Thyroid gland (tissue), 4 donors: Measurements from ENCODE around the gene SGTB. TPM values are rescaled to one million over a fixed set of nuclear protein-coding genes. Genes with fewer than 3 reads are reported as not detected.
"Not testable (repeated sequence)": the region's sequence is repeated elsewhere in the genome, so short reads cannot be mapped to it uniquely, and the experiment has no call there.

Source experiments
- DNase-seq, 2 donors: peaks; one replicate each; pipeline ENCODE4 v3.0.0-alpha.2; 2019
- H3K27ac ChIP-seq, 3 donors: fragments of 200-600 bp; sonication (generic); 1 replicate in 2 of 3; 2 replicates in 1 of 3; pipeline ENCODE4 v1.5.1; 2016 to 2019; ENCODE audit warnings: mild to moderate bottlenecking in 1 of 3, moderate library complexity in 1 of 3
- H3K27me3 ChIP-seq: fragments of 200-600 bp; sonication (generic); one replicate; pipeline ENCODE4 v1.5.1; 2019
- H3K36me3 ChIP-seq, 2 donors: fragments of 200-600 bp; sonication (generic); one replicate each; pipeline ENCODE4 v1.5.1; 2016 to 2019
- H3K4me1 ChIP-seq, 2 donors: fragments of 200-600 bp; sonication (generic); one replicate each; pipeline ENCODE4 v1.5.1; 2017 to 2019
- H3K4me3 ChIP-seq, 3 donors: fragments of 200-600 bp; sonication (generic); replicated peaks in 1 of 3; 1 replicate in 2 of 3; 2 replicates in 1 of 3; pipeline ENCODE4 v1.5.1; 2016; ENCODE audit warnings: mild to moderate bottlenecking in 1 of 3
- H3K9me3 ChIP-seq: fragments of 200-600 bp; sonication (generic); one replicate; pipeline ENCODE4 v1.5.1; 2017
- CTCF ChIP-seq, 6 experiments: fragments of 200-600 bp in 3 of 6; fragments of 450-650 bp in 3 of 6; sonication (generic) in 3 of 6; IDR thresholded peaks; one replicate each; pipeline ENCODE4 v1.5.1; 2016 to 2019; ENCODE audit warnings: antibody characterized with exemption in 6 of 6, mild to moderate bottlenecking in 2 of 6, inconsistent platforms in 1 of 6, moderate library complexity in 1 of 6
- POLR2A ChIP-seq, 2 donors: fragments of 450-650 bp; IDR thresholded peaks; one replicate each; pipeline ENCODE4 v1.6.1; 2017; ENCODE audit warnings: antibody characterized with exemption in 2 of 2, mild to moderate bottlenecking in 2 of 2, moderate library complexity in 1 of 2
- WGBS, 2 donors: methylation state at CpG; one replicate each; pipeline ENCODE4 v1.1.5; 2017; 5-methylcytosine and 5-hydroxymethylcytosine counted together
- intact Hi-C: fragments of 100-400 bp; cut with DNase I; formaldehyde crosslinking; loops from one replicate; pipeline ENCODE4 v1.15.1; 2023
- total RNA-seq, 4 donors: library from RNA; depleted of rRNA; stranded (reverse); fragments of >200 nt; gene quantifications; one replicate each; pipeline ENCODE4 v1.2.3, GENCODE V29; 2016

SGTB gene
- total RNA-seq, 4 donors from 2014 or later: 5.0 to 12.0 (median 6.3) TPM

- Histone ChIP-seq H3K9me3 (no peaks in the 10 kb centered on the region), H3K27ac (no peak overlapping the region), H3K27me3 (no peaks in the 10 kb centered on the region), H3K4me1 (peaks cover 22 to 28% of the 10 kb centered on the region in 2 donors), H3K36me3 (peaks cover 4 to 9% of the 10 kb centered on the region in 2 donors), H3K4me3 (peak overlapping the region in 1 of 3 donors; percentile 74)
- 60 to 65% methylated on average over 6 of the region's 6 CpGs for WGBS, 2 donors
- DNase-seq: no peak
- intact Hi-C loops: no loop called here
- TF ChIP-seq POLR2A (IDR thresholded peaks at IDR 0.05): no peak
Observed at GRCh38 chr5:65625743-65626142, 96.2 kb downstream of the SGTB start.

GRCh38 chr5:65624571-65625555, 97.0 kb downstream of the SGTB start, which contains the start of the genes SHLD3 and TRAPPC13:
TSS of gene SHLD3 (plus strand) at chr5:65625027. CDS start at chr5:65629588, 4,561 bp downstream.
TSS of gene TRAPPC13 (plus strand) at chr5:65625027. CDS start at chr5:65625061, 34 bp downstream.
- WGBS, 2 donors: 0% methylated on average over 36 of the region's 36 CpGs
- H3K27me3 ChIP-seq: no peaks in the 10 kb centered on the region
- peaks cover 22 to 30% of the 10 kb centered on the region in 2 donors for H3K4me1 ChIP-seq
- TF ChIP-seq CTCF (IDR thresholded peaks at IDR 0.05): peak in 2 of 6 experiments; percentile 29 to 30
- no peak for TF ChIP-seq POLR2A (IDR thresholded peaks at IDR 0.05)
- DNase-seq: peak; percentile 84 to 85
- intact Hi-C loops: no loop called here
- H3K9me3 ChIP-seq: no peaks in the 10 kb centered on the region
- H3K36me3 ChIP-seq: peaks cover 4 to 7% of the 10 kb centered on the region in 2 donors
- H3K4me3 ChIP-seq: peak within 1 kb of the TSS; percentile 33 to 95 (median 74)
- H3K27ac ChIP-seq: peak within 1 kb of the TSS; percentile 75 to 92 (median 80)

- intact Hi-C loops: no loop called here
- Histone ChIP-seq H3K4me3 (peak within 1 kb of the TSS; percentile 33 to 95 (median 74)), H3K4me1 (peaks cover 22 to 31% of the 10 kb centered on the region in 2 donors), H3K36me3 (no peaks in the 10 kb centered on the region), H3K27me3 (no peaks in the 10 kb centered on the region), H3K27ac (peak within 1 kb of the TSS; percentile 75 to 92 (median 80)), H3K9me3 (no peaks in the 10 kb centered on the region)
- 0% methylated on average over 28 to 32 of the region's 32 CpGs for WGBS, 2 donors
- peak; percentile 93 for DNase-seq
- TF ChIP-seq POLR2A (IDR thresholded peaks at IDR 0.05) (peak in 1 of 2 donors; percentile 61), CTCF (IDR thresholded peaks at IDR 0.05) (no peak)
Observed at GRCh38 chr5:65624025-65624570, 97.8 kb downstream of the SGTB start, which contains the start of gene TRIM23. TSS of gene TRIM23 (minus strand) at chr5:65624333. CDS start at chr5:65624274, 59 bp downstream.

- Histone ChIP-seq H3K27me3 (no peaks in the 10 kb centered on the region), H3K9me3 (no peaks in the 10 kb centered on the region), H3K4me3 (peak overlapping the region; percentile 33 to 95 (median 74)), H3K36me3 (no peaks in the 10 kb centered on the region), H3K27ac (peak overlapping the region in 2 of 3 donors; percentile 80 to 92), H3K4me1 (peaks cover 22 to 31% of the 10 kb centered on the region in 2 donors)
- 6 to 12% methylated on average over 9 of the region's 9 CpGs for WGBS, 2 donors
- TF ChIP-seq CTCF (IDR thresholded peaks at IDR 0.05) (no peak), POLR2A (IDR thresholded peaks at IDR 0.05) (no peak)
- DNase-seq: no peak
- intact Hi-C loops: no loop called here
Observed at GRCh38 chr5:65623482-65623881, 98.4 kb downstream of the SGTB start.

GRCh38 chr5:65621961-65622360, 99.9 kb downstream of the SGTB start:
- H3K36me3 ChIP-seq, H3K27me3 ChIP-seq, H3K27ac ChIP-seq, H3K4me3 ChIP-seq, intact Hi-C loops, DNase-seq, H3K9me3 ChIP-seq: not testable (repeated sequence)
- H3K4me1 ChIP-seq: peaks cover 22 to 31% of the 10 kb centered on the region in 2 donors
- 90% methylated on average over 4 of the region's 4 CpGs for WGBS, 2 donors
